IMR-90 (cell line): ENCODE data around the gene CKB. TPM values are rescaled to one million over a fixed set of nuclear protein-coding genes. Genes with fewer than 3 reads are reported as not detected.

Experiments used
- ATAC-seq: fragments of 200-7000 bp; cut with Tn5 transposase; 2 replicates; pipeline ENCODE4 v1.9.1; 2020; ENCODE audit warnings: low read depth, mild to moderate bottlenecking, moderate library complexity
- BruUV-seq: library from RNA; stranded (reverse); fragments of 400-500 nt; replicated peaks from 2 replicates; lab custom pipeline; 2021; lab: Mats Ljungman, UMichigan
- CTCF ChIA-PET: fragments of 300-600 bp; formaldehyde crosslinking; extraction: SDS; loops from one replicate; lab custom pipeline; 2021; ENCODE audit warnings: antibody characterized with exemption; lab: Yijun Ruan, JAX
- POLR2A ChIA-PET: fragments of 300-600 bp; sonication (Branson Sonifier 250); formaldehyde crosslinking; loops from one replicate; lab custom pipeline; 2022; ENCODE audit warnings: antibody characterized with exemption; ENCODE audit not compliant: unreplicated experiment; lab: Charles Lee
- DNase-seq: peaks from one replicate; pipeline ENCODE4 v3.0.0; 2013
- H2AFZ ChIP-seq: replicated peaks from 2 replicates; pipeline ENCODE3; 2013; ENCODE audit warnings: low read length, mild to moderate bottlenecking; ENCODE audit not compliant: poor library complexity
- H2AK5ac ChIP-seq: 2 replicates; pipeline ENCODE4 v1.6.1; 2013; ENCODE audit warnings: low read depth, low read length, inconsistent platforms
- H2AK9ac ChIP-seq: replicated peaks from 2 replicates; pipeline ENCODE3; 2013; ENCODE audit warnings: mild to moderate bottlenecking, low read depth, low read length, moderate library complexity; ENCODE audit not compliant: poor library complexity
- H2BK120ac ChIP-seq: 2 replicates; pipeline ENCODE4 v1.6.1; 2013; ENCODE audit warnings: low read depth, low read length, inconsistent platforms
- H2BK15ac ChIP-seq: 3 replicates; pipeline ENCODE4 v1.6.1; 2013; ENCODE audit warnings: low read depth, low read length, inconsistent platforms
- H2BK20ac ChIP-seq: 2 replicates; pipeline ENCODE4 v1.6.1; 2013; ENCODE audit warnings: low read depth, mild to moderate bottlenecking, inconsistent platforms, low read length, moderate library complexity
- H2BK5ac ChIP-seq: 2 replicates; pipeline ENCODE4 v1.6.1; 2013; ENCODE audit warnings: mild to moderate bottlenecking, low read depth, low read length, inconsistent platforms; ENCODE audit not compliant: poor library complexity, severe bottlenecking
- H3K14ac ChIP-seq: replicated peaks from 2 replicates; pipeline ENCODE4 v1.6.1; 2013; ENCODE audit warnings: low read depth, low read length, inconsistent platforms
- H3K18ac ChIP-seq: 2 replicates; pipeline ENCODE4 v1.6.1; 2013; ENCODE audit warnings: low read depth, low read length, control low read depth
- H3K23ac ChIP-seq: 2 replicates; pipeline ENCODE4 v1.6.1; 2013; ENCODE audit warnings: low read depth, low read length, inconsistent platforms
- H3K27ac ChIP-seq: 2 replicates; pipeline ENCODE4 v1.5.1; 2013; ENCODE audit warnings: mild to moderate bottlenecking, control low read depth, low read length; ENCODE audit not compliant: insufficient read depth
- H3K27me3 ChIP-seq: 2 replicates; pipeline ENCODE4 v1.6.1; 2013; ENCODE audit warnings: low read length; ENCODE audit not compliant: control insufficient read depth, insufficient read depth
- H3K36me3 ChIP-seq: 2 replicates; pipeline ENCODE4 v1.6.1; 2013; ENCODE audit warnings: low read length, mixed read lengths; ENCODE audit not compliant: control insufficient read depth, insufficient read depth
- H3K4ac ChIP-seq: 2 replicates; pipeline ENCODE4 v1.6.1; 2013; ENCODE audit warnings: low read depth, low read length, inconsistent platforms
- H3K4me1 ChIP-seq: 2 replicates; pipeline ENCODE4 v1.6.1; 2013; ENCODE audit warnings: low read length, mixed read lengths; ENCODE audit not compliant: control insufficient read depth, insufficient read depth
- H3K4me2 ChIP-seq: 2 replicates; pipeline ENCODE4 v1.6.1; 2013; ENCODE audit warnings: low read depth, mild to moderate bottlenecking, control low read depth, low read length, moderate library complexity
- H3K4me3 ChIP-seq: 2 replicates; pipeline ENCODE4 v1.5.1; 2013; ENCODE audit warnings: low read depth, mild to moderate bottlenecking, control low read depth, low read length, moderate library complexity; ENCODE audit not compliant: insufficient read depth
- H3K56ac ChIP-seq: 2 replicates; pipeline ENCODE4 v1.6.1; 2013; ENCODE audit warnings: low read length, inconsistent platforms; ENCODE audit not compliant: insufficient read depth; ENCODE audit errors: extremely low read depth
- H3K79me1 ChIP-seq, 2 experiments: 2 replicates each; pipeline ENCODE4 v1.6.1; 2013; ENCODE audit warnings: low read length in 2 of 2, inconsistent platforms in 1 of 2, low read depth in 1 of 2
- H3K9ac ChIP-seq: 2 replicates; pipeline ENCODE4 v1.6.1; 2013; ENCODE audit warnings: low read depth, low read length, control low read depth
- H3K9me1 ChIP-seq: 2 replicates; pipeline ENCODE4 v1.6.1; 2013; ENCODE audit warnings: low read length, inconsistent platforms; ENCODE audit not compliant: insufficient read depth
- H3K9me3 ChIP-seq: 2 replicates; pipeline ENCODE4 v1.6.1; 2013; ENCODE audit warnings: low read length; ENCODE audit not compliant: control insufficient read depth, insufficient read depth
- H4K20me1 ChIP-seq: 2 replicates; pipeline ENCODE4 v1.6.1; 2013; ENCODE audit warnings: low read length, inconsistent platforms; ENCODE audit not compliant: insufficient read depth
- H4K5ac ChIP-seq: 2 replicates; pipeline ENCODE4 v1.6.1; 2013; ENCODE audit warnings: mild to moderate bottlenecking, low read depth, low read length, control low read depth
- H4K8ac ChIP-seq, 2 experiments: 2 replicates each; pipeline ENCODE4 v1.6.1; 2013; ENCODE audit warnings: low read depth in 2 of 2, low read length in 2 of 2, control low read depth in 1 of 2, inconsistent platforms in 1 of 2
- H4K91ac ChIP-seq: 2 replicates; pipeline ENCODE4 v1.6.1; 2013; ENCODE audit warnings: low read depth, low read length, inconsistent platforms; ENCODE audit not compliant: insufficient read depth
- BHLHE40 ChIP-seq: fragments of 150-350 bp; IDR thresholded peaks from 2 replicates; pipeline ENCODE4 v1.6.1; 2016; ENCODE audit warnings: mild to moderate bottlenecking, low read depth, low read length
- CEBPB ChIP-seq: IDR thresholded peaks from 2 replicates; pipeline ENCODE4 v1.6.1; 2012; ENCODE audit warnings: low read depth, low read length, improper control_type of control experiment
- CHD1 ChIP-seq: IDR thresholded peaks from 2 replicates; pipeline ENCODE4 v1.6.1; 2012; ENCODE audit warnings: low read depth, low read length, improper control_type of control experiment
- ELK1 ChIP-seq: fragments of 150-350 bp; IDR thresholded peaks from 2 replicates; pipeline ENCODE4 v1.6.1; 2016; ENCODE audit warnings: low read depth, mild to moderate bottlenecking, low read length, moderate library complexity, borderline replicate concordance
- FOS ChIP-seq: fragments of 150-350 bp; IDR thresholded peaks from 2 replicates; pipeline ENCODE4 v1.6.1; 2016; ENCODE audit warnings: low read depth, low read length
- MAFK ChIP-seq: IDR thresholded peaks from 2 replicates; pipeline ENCODE4 v1.6.1; 2012; ENCODE audit warnings: low read depth, low read length, improper control_type of control experiment
- MAZ ChIP-seq: IDR thresholded peaks from 2 replicates; pipeline ENCODE4 v1.6.1; 2012; ENCODE audit warnings: low read depth, mild to moderate bottlenecking, low read length, improper control_type of control experiment, moderate library complexity, borderline replicate concordance
- MXI1 ChIP-seq: IDR thresholded peaks from 2 replicates; pipeline ENCODE4 v1.6.1; 2012; ENCODE audit warnings: low read depth, mild to moderate bottlenecking, low read length, moderate library complexity, borderline replicate concordance
- NFE2L2 ChIP-seq: fragments of 150-350 bp; IDR thresholded peaks from 2 replicates; pipeline ENCODE4 v1.6.1; 2016; ENCODE audit warnings: low read depth, mild to moderate bottlenecking, low read length
- POLR2A ChIP-seq: IDR thresholded peaks from 2 replicates; pipeline ENCODE4 v1.6.1; 2012; ENCODE audit warnings: mild to moderate bottlenecking, low read depth, low read length
- RAD21 ChIP-seq: IDR thresholded peaks from 2 replicates; pipeline ENCODE4 v1.6.1; 2012; ENCODE audit warnings: low read length, improper control_type of control experiment
- RCOR1 ChIP-seq: IDR thresholded peaks from 2 replicates; pipeline ENCODE4 v1.6.1; 2012; ENCODE audit warnings: mild to moderate bottlenecking, low read length, improper control_type of control experiment; ENCODE audit not compliant: insufficient replicate concordance
- RFX5 ChIP-seq: IDR thresholded peaks from 2 replicates; pipeline ENCODE4 v1.8.0; 2012; ENCODE audit warnings: low read depth, mild to moderate bottlenecking, low read length, moderate library complexity
- SMC3 ChIP-seq: fragments of 150-350 bp; IDR thresholded peaks from 2 replicates; pipeline ENCODE4 v1.6.1; 2016; ENCODE audit warnings: low read depth, mild to moderate bottlenecking, antibody characterized with exemption, low read length, moderate library complexity
- USF2 ChIP-seq: fragments of 150-350 bp; IDR thresholded peaks from 2 replicates; pipeline ENCODE4 v1.6.1; 2017; ENCODE audit warnings: mild to moderate bottlenecking, antibody characterized with exemption, low read length, low read depth
- WGBS, 2 experiments: methylation state at CpG; one replicate each; pipeline versions ENCODE4 v1.1.5 to v1.1.7; 2013; ENCODE audit warnings: missing lambda C conversion rate in 2 of 2; ENCODE audit not compliant: insufficient read length in 1 of 2; ENCODE audit errors: extremely low coverage in 2 of 2; 5-methylcytosine and 5-hydroxymethylcytosine counted together
- dilution Hi-C: fragments of 300-500 bp; cut with HindIII; formaldehyde crosslinking; loops from one replicate; pipeline ENCODE4 v1.14.3; 2018; ENCODE audit warnings: low sequenced_read_pairs; ENCODE audit not compliant: unreplicated experiment
- in situ Hi-C: fragments of 300-500 bp; cut with MboI; formaldehyde crosslinking; loops from 3 replicates; pipeline ENCODE4 v1.14.3; 2019; ENCODE audit warnings: low sequenced_read_pairs, inconsistent platforms, mixed read lengths
- intact Hi-C: fragments of 100-400 bp; cut with micrococcal nuclease; formaldehyde crosslinking; loops from 2 replicates; pipeline ENCODE4 v1.10.0; 2022
- polyA plus RNA-seq, 3 experiments: library from polyadenylated mRNA; depleted of rRNA; stranded (reverse); fragments of >200 nt; gene quantifications; 2 replicates each; pipeline ENCODE4 v1.2.3, GENCODE V29; 2012; ENCODE audit warnings: low replicate concordance in 1 of 3
- total RNA-seq: library from RNA; depleted of rRNA; stranded (reverse); fragments of >200 nt; gene quantifications from 2 replicates; pipeline ENCODE4 v1.2.3, GENCODE V29; 2012

Gene CKB
- total and polyA plus RNA-seq, 2 of the 4 experiments (the other 2 are of a cell fraction), result 17.7 to 82.6 TPM

GRCh38 chr14:103526914-103527248, 4.3 kb upstream of the CKB start:
- Histone ChIP-seq H2AK5ac (no peak overlapping the region), H3K18ac (no peak overlapping the region), H3K4me3 (no peak overlapping the region), H2BK15ac (no peak overlapping the region), H2BK5ac (no peak overlapping the region), H2AFZ (no peak overlapping the region), H4K8ac (no peak overlapping the region), H3K36me3 (peaks cover 1% of the 10 kb centered on the region; the same call in 1 of the 2 replicates), H3K27me3 (peaks cover 14% of the 10 kb centered on the region), H3K4ac (no peak overlapping the region), H4K20me1 (peaks cover 23% of the 10 kb centered on the region), H3K79me1 (peaks cover 0 to 41% of the 10 kb centered on the region in 2 experiments; a peak in 3 of 4 replicates), H2BK20ac (no peak overlapping the region), H3K4me2 (no peak overlapping the region), H3K9me1 (peaks cover 13% of the 10 kb centered on the region), H2BK120ac (no peak overlapping the region), H3K4me1 (peaks cover 13% of the 10 kb centered on the region), H3K27ac (no peak overlapping the region), H4K91ac (no peak overlapping the region), H3K56ac (no peak overlapping the region), H2AK9ac (no peak overlapping the region), H3K23ac (no peak overlapping the region), H4K5ac (no peak overlapping the region), H3K14ac (no peak overlapping the region), H3K9me3 (no peaks in the 10 kb centered on the region), H3K9ac (no peak overlapping the region)
- TF ChIP-seq RAD21, result no peak
- TF ChIP-seq RFX5, result no peak
- no peak for TF ChIP-seq MXI1
- TF ChIP-seq BHLHE40, result no peak
- no peak for TF ChIP-seq USF2
- no peak for TF ChIP-seq NFE2L2
- no peak for TF ChIP-seq POLR2A
- no peak for TF ChIP-seq CHD1
- TF ChIP-seq CEBPB, result no peak
- TF ChIP-seq FOS, result no peak
- no peak for TF ChIP-seq MAZ
- TF ChIP-seq RCOR1, result no peak
- no peak for TF ChIP-seq MAFK
- no peak for TF ChIP-seq ELK1
- no peak for TF ChIP-seq SMC3
- no TSS peak for BruUV-seq
- CTCF ChIA-PET, result no interaction called here
- POLR2A ChIA-PET, result no interaction called here
- dilution Hi-C loops (no loop called here), in situ Hi-C loops (no loop called here), intact Hi-C loops (no loop called here)
- no peak for DNase-seq
- ATAC-seq, result no peak
- WGBS, 2 experiments, result no CpG with 5 or more reads among the region's 1 CpG
